Measurements from ENCODE around the gene CD44.
"Not testable (repeated sequence)": the region's sequence is repeated elsewhere in the genome, so short reads cannot be mapped to it uniquely, and the experiment has no call there.

CD44 gene

GRCh38 chr11:35138943-35139721, at the start of gene CD44:
CD44 (plus strand) TSS chr11:35139171; CDS start chr11:35139304, 133 bp downstream.
- DNase-seq (ENCODE audit: insufficient read length, low spot score): peak; percentile 73
- FAIRE-seq: peak; percentile 58

- DNase-seq (ENCODE audit: insufficient read length, low spot score): no peak
- FAIRE-seq: no peak
Observed at GRCh38 chr11:35089666-35090065, 49.3 kb upstream of the CD44 start.

- FAIRE-seq: no peak
- DNase-seq (ENCODE audit: insufficient read length, low spot score): no peak
Observed at GRCh38 chr11:35090125-35090524, 48.8 kb upstream of the CD44 start.

GRCh38 chr11:35090991-35091390, 48.0 kb upstream of the CD44 start:
- FAIRE-seq; DNase-seq (ENCODE audit: insufficient read length, low spot score): not testable (repeated sequence)

- DNase-seq (ENCODE audit: insufficient read length, low spot score) (no peak), FAIRE-seq (no peak)
Observed at GRCh38 chr11:35096723-35097122, 42.2 kb upstream of the CD44 start.

- FAIRE-seq (no peak), DNase-seq (ENCODE audit: insufficient read length, low spot score) (no peak)
Observed at GRCh38 chr11:35097814-35098455, 41.0 kb upstream of the CD44 start.

GRCh38 chr11:35098855-35099254, 40.1 kb upstream of the CD44 start:
- DNase-seq (ENCODE audit: insufficient read length, low spot score) (no peak), FAIRE-seq (no peak)

GRCh38 chr11:35099278-35100012, 39.5 kb upstream of the CD44 start:
- no peak for DNase-seq (ENCODE audit: insufficient read length, low spot score)
- peak; percentile 58 for FAIRE-seq

- DNase-seq (ENCODE audit: insufficient read length, low spot score) (no peak), FAIRE-seq (no peak)
Observed at GRCh38 chr11:35100013-35100383, 39.0 kb upstream of the CD44 start.

- DNase-seq (ENCODE audit: insufficient read length, low spot score) (no peak), FAIRE-seq (no peak)
Observed at GRCh38 chr11:35101223-35101622, 37.7 kb upstream of the CD44 start.

- no peak for FAIRE-seq
Observed at GRCh38 chr11:35102267-35102666, 36.7 kb upstream of the CD44 start.

GRCh38 chr11:35103366-35104208, 35.4 kb upstream of the CD44 start:
- no peak for DNase-seq (ENCODE audit: insufficient read length, low spot score)
- no peak for FAIRE-seq

More at GRCh38 chr11:35102267-35102666, 36.7 kb upstream of the CD44 start:
- DNase-seq (ENCODE audit: insufficient read length, low spot score): no peak

GRCh38 chr11:35104655-35105054, 34.3 kb upstream of the CD44 start:
- FAIRE-seq: no peak
- DNase-seq (ENCODE audit: insufficient read length, low spot score): no peak

GRCh38 chr11:35105319-35106079, 33.5 kb upstream of the CD44 start:
- DNase-seq (ENCODE audit: insufficient read length, low spot score): no peak
- FAIRE-seq: no peak

- DNase-seq (ENCODE audit: insufficient read length, low spot score) (no peak), FAIRE-seq (no peak)
Observed at GRCh38 chr11:35106595-35106994, 32.4 kb upstream of the CD44 start.

- no peak for FAIRE-seq
- no peak for DNase-seq (ENCODE audit: insufficient read length, low spot score)
Observed at GRCh38 chr11:35107861-35108260, 31.1 kb upstream of the CD44 start.

- FAIRE-seq: not testable (repeated sequence)
Observed at GRCh38 chr11:35108336-35108735, 30.6 kb upstream of the CD44 start.

GRCh38 chr11:35109041-35109440, 29.9 kb upstream of the CD44 start:
- FAIRE-seq (no peak), DNase-seq (ENCODE audit: insufficient read length, low spot score) (no peak)

More at GRCh38 chr11:35108336-35108735, 30.6 kb upstream of the CD44 start:
- DNase-seq (ENCODE audit: insufficient read length, low spot score): not testable (repeated sequence)

GRCh38 chr11:35109827-35110226, 29.1 kb upstream of the CD44 start:
- FAIRE-seq (no peak), DNase-seq (ENCODE audit: insufficient read length, low spot score) (no peak)
